Vagina (tissue), 2 donors: ENCODE data around the gene PPP4R4. TPM values are rescaled to one million over a fixed set of nuclear protein-coding genes. Genes with fewer than 3 reads are reported as not detected.
"Not testable (repeated sequence)": the region's sequence is repeated elsewhere in the genome, so short reads cannot be mapped to it uniquely, and the experiment has no call there.

Experiments
- DNase-seq, 2 donors: peaks; one replicate each; pipeline ENCODE4 v3.0.0-alpha.2; 2017; ENCODE audit errors: extremely low spot score in 2 of 2
- H3K27ac ChIP-seq: fragments of 200-600 bp; sonication (generic); one replicate; pipeline ENCODE4 v1.5.1; 2019
- H3K27me3 ChIP-seq: fragments of 200-600 bp; sonication (generic); one replicate; pipeline ENCODE4 v1.5.1; 2019
- H3K36me3 ChIP-seq, 2 donors: fragments of 200-600 bp; sonication (generic); one replicate each; pipeline ENCODE4 v1.5.1; 2017 to 2019
- H3K4me1 ChIP-seq: fragments of 200-600 bp; sonication (generic); one replicate; pipeline ENCODE4 v1.5.1; 2019
- H3K4me3 ChIP-seq, 2 donors: fragments of 200-600 bp; sonication (generic); 1 replicate in 1 of 2; 2 replicates in 1 of 2; pipeline ENCODE4 v1.5.1; 2016 to 2019
- H3K9me3 ChIP-seq: fragments of 200-600 bp; sonication (generic); one replicate; pipeline ENCODE4 v1.5.1; 2019
- CTCF ChIP-seq, 3 experiments: fragments of 450-650 bp in 2 of 3; fragments of 200-600 bp in 1 of 3; sonication (generic) in 1 of 3; IDR thresholded peaks; one replicate each; pipeline ENCODE4 v1.5.1; 2017 to 2019; ENCODE audit warnings: antibody characterized with exemption in 3 of 3, mild to moderate bottlenecking in 2 of 3, moderate library complexity in 2 of 3
- POLR2A ChIP-seq, 2 donors: fragments of 450-650 bp; IDR thresholded peaks; one replicate each; pipeline ENCODE4 v1.6.1; 2017; ENCODE audit warnings: antibody characterized with exemption in 2 of 2, mild to moderate bottlenecking in 2 of 2, moderate library complexity in 2 of 2
- POLR2AphosphoS5 ChIP-seq, 2 donors: sonication (generic); formaldehyde crosslinking; IDR thresholded peaks; one replicate each; pipeline ENCODE4 v1.9.0; 2017; ENCODE audit warnings: antibody characterized with exemption in 2 of 2, mild to moderate bottlenecking in 2 of 2, low read depth in 1 of 2; ENCODE audit not compliant: insufficient read depth in 1 of 2
- intact Hi-C: fragments of 100-400 bp; cut with DNase I; formaldehyde crosslinking; loops from one replicate; pipeline ENCODE4 v1.15.1; 2023
- total RNA-seq: library from RNA; depleted of rRNA; stranded (reverse); fragments of >200 nt; gene quantifications from one replicate; pipeline ENCODE4 v1.2.3, GENCODE V29; 2016

Gene PPP4R4
- total RNA-seq, 1 donor from 2014 or later: 6.1 TPM

DNA sequence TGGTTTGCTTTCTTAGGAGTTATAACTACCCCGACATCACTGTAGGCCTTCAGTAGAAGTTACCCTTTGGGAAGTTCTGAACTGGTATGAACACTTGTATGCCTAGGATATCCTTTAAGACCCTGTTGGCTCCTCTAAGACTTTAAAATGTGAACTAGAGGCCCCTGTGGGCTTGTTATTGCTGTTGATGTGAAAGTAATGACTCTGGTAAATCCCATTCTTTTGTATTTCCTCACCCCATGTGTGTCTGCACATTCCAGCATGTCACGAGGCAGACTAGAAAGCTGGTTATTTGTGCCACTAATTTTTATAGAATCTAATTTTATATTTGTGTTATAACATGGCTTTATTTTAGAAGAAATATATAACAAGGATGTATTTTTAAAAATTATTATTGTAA lies 70.1 kb downstream of the PPP4R4 start:
- H3K4me1 ChIP-seq: no peaks in the 10 kb centered on the region
- no peak overlapping the region for H3K27ac ChIP-seq
- H3K9me3 ChIP-seq: no peaks in the 10 kb centered on the region
- peaks cover 0 to 6% of the 10 kb centered on the region in 2 donors for H3K36me3 ChIP-seq
- TF ChIP-seq CTCF (IDR thresholded peaks at IDR 0.05) (no peak), POLR2AphosphoS5 (IDR thresholded peaks at IDR 0.05; ENCODE audit: insufficient read depth in 1 of 2, low read depth in 1 of 2) (no peak), POLR2A (IDR thresholded peaks at IDR 0.05) (no peak)
- H3K27me3 ChIP-seq: no peaks in the 10 kb centered on the region
- no peak overlapping the region for H3K4me3 ChIP-seq
- DNase-seq: no peak
- intact Hi-C loops: no loop called here

- H3K9me3 ChIP-seq, H3K27me3 ChIP-seq, intact Hi-C loops, H3K4me1 ChIP-seq, H3K36me3 ChIP-seq, H3K27ac ChIP-seq, DNase-seq, H3K4me3 ChIP-seq: not testable (repeated sequence)
Measured at GRCh38 chr14:94264195-94264594, 90.1 kb downstream of the PPP4R4 start.

GRCh38 chr14:94267352-94267751 lies 93.2 kb downstream of the PPP4R4 start:
- Histone ChIP-seq H3K27ac (no peak overlapping the region), H3K9me3 (no peaks in the 10 kb centered on the region), H3K4me3 (no peak overlapping the region), H3K4me1 (no peaks in the 10 kb centered on the region), H3K36me3 (no peaks in the 10 kb centered on the region), H3K27me3 (no peaks in the 10 kb centered on the region)
- intact Hi-C loops: no loop called here
- TF ChIP-seq POLR2A (IDR thresholded peaks at IDR 0.05) (no peak), POLR2AphosphoS5 (IDR thresholded peaks at IDR 0.05; ENCODE audit: insufficient read depth in 1 of 2, low read depth in 1 of 2) (no peak), CTCF (IDR thresholded peaks at IDR 0.05) (no peak)
- DNase-seq: no peak

- H3K36me3 ChIP-seq, intact Hi-C loops, H3K27me3 ChIP-seq, H3K4me3 ChIP-seq, DNase-seq, H3K4me1 ChIP-seq, H3K27ac ChIP-seq, H3K9me3 ChIP-seq: not testable (repeated sequence)
Measured at GRCh38 chr14:94268582-94268981, 94.5 kb downstream of the PPP4R4 start.

DNA sequence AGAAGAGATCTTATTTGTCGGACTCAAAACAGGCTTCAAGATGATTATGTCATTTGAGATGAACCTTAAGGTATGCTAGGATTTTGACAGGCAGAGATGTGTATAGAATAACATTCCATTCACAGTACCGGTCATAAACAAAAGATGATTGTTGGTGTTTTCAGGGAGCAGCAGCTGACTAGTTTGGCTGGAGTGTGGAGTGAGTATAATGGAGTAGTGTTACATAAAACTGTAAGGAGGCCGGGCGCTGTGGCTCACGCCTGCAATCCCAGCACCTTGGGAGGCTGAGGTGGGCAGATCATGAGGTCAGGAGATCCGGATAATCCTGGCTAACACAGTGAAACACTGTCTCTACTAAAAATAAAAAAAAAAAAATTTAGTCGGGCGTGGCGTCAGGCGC lies 95.0 kb downstream of the PPP4R4 start:
- DNase-seq: no peak
- no peaks in the 10 kb centered on the region for H3K36me3 ChIP-seq
- H3K4me3 ChIP-seq: no peak overlapping the region
- H3K27ac ChIP-seq: no peak overlapping the region
- H3K9me3 ChIP-seq: no peaks in the 10 kb centered on the region
- intact Hi-C loops: no loop called here
- TF ChIP-seq POLR2A (IDR thresholded peaks at IDR 0.05) (no peak), CTCF (IDR thresholded peaks at IDR 0.05) (no peak), POLR2AphosphoS5 (IDR thresholded peaks at IDR 0.05; ENCODE audit: insufficient read depth in 1 of 2, low read depth in 1 of 2) (no peak)
- no peaks in the 10 kb centered on the region for H3K27me3 ChIP-seq
- H3K4me1 ChIP-seq: no peaks in the 10 kb centered on the region

GRCh38 chr14:94276898-94277561 lies 102.9 kb downstream of the PPP4R4 start:
- H3K27me3 ChIP-seq, H3K4me3 ChIP-seq, H3K27ac ChIP-seq, H3K36me3 ChIP-seq, H3K9me3 ChIP-seq, H3K4me1 ChIP-seq, intact Hi-C loops, DNase-seq: not testable (repeated sequence)

DNA sequence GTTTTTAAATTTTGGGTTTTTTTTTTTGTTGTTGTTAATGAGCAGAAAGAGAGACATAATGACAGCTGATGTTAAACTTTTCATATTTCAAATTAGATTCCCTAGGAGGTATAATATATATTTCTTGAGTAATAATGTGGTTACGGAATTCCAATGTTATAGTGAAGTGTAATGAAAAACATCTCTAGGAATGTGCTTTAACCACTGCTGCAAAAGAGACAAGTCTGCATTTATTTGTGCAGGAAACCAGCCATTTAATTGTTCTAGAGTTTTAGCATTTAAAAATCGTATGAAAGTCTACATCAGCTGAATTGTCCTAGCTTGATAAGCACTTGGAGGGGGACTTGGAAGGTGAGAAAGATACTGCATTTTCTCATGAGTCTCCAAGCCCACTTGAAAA lies 104.6 kb downstream of the PPP4R4 start:
- no peak overlapping the region for H3K4me3 ChIP-seq
- TF ChIP-seq CTCF (IDR thresholded peaks at IDR 0.05): no peak
- TF ChIP-seq POLR2A (IDR thresholded peaks at IDR 0.05): no peak
- TF ChIP-seq POLR2AphosphoS5 (IDR thresholded peaks at IDR 0.05; ENCODE audit: insufficient read depth in 1 of 2, low read depth in 1 of 2): no peak
- DNase-seq: no peak
- H3K9me3 ChIP-seq: no peaks in the 10 kb centered on the region
- H3K4me1 ChIP-seq: no peaks in the 10 kb centered on the region
- intact Hi-C loops: no loop called here
- no peaks in the 10 kb centered on the region for H3K27me3 ChIP-seq
- no peaks in the 10 kb centered on the region for H3K36me3 ChIP-seq
- no peak overlapping the region for H3K27ac ChIP-seq
